H1 (cell line): Measurements from ENCODE around the gene CHD5. TPM values are rescaled to one million over a fixed set of nuclear protein-coding genes. Genes with fewer than 3 reads are reported as not detected.

Experiments used
- CHD7 ChIP-seq: fragments of 300-600 bp; sonication (generic); IDR thresholded peaks from 2 replicates; pipeline ENCODE4 v1.7.1; 2012; ENCODE audit warnings: low read length, moderate library complexity, mild to moderate bottlenecking, inconsistent platforms; ENCODE audit not compliant: insufficient replicate concordance
- polyA plus RNA-seq, 7 experiments: library from polyadenylated mRNA; depleted of rRNA in 3 of 7; stranded (reverse) in 5 of 7; unstranded in 2 of 7; fragments of >200 nt in 5 of 7; fragments of 200-250 nt in 2 of 7; gene quantifications; 1 replicate in 5 of 7; 2 replicates in 1 of 7; 4 replicates in 1 of 7; pipeline versions ENCODE4 v1.2.1 to v1.2.3, GENCODE V29; 2011 to 2013; ENCODE audit warnings: missing spikeins in 2 of 7, mixed read lengths in 2 of 7
- total RNA-seq: library from RNA; stranded (reverse); fragmentation: NEBNext Ultra II Directional; extraction: Animal tissue kit (Norgen Biotek cat#: 25700); gene quantifications from 2 replicates; pipeline ENCODE4 v1.2.1, GENCODE V29; 2021

CHD5 gene
- total and polyA plus RNA-seq, 2 of the 8 experiments (the other 6 are each of a cell fraction or from before 2014, with no cell fraction given), result 0.42 to 1.8 TPM

DNA sequence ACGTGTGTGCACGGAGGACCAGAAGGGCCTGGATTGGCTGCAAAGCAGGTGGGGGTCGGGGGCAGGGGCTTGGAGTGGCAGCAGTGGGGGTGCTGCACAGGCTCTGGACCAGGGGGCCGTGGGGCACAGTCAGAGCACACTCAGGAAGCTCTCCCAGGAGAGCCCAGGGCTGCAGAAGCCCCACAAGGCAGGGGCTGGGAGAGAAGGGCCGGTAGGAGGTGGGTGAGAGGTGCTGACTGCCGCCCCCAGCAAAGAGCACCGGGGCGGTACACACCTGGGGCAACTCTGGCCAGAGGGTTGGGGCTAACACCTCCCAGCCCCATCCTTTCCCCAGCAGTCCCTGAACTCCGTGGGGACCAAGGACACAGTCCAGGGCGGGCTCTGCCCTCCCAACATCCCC, 13.9 kb downstream of the CHD5 start (continued):
- no peak for TF ChIP-seq CHD7
